COLO668 (cell line): Measurements from ENCODE around the gene BCAR1.
"Not testable (repeated sequence)": the region's sequence is repeated elsewhere in the genome, so short reads cannot be mapped to it uniquely, and the experiment has no call there.

Source experiments
- DNase-seq: peaks from one replicate; lab custom pipeline; 2025; ENCODE audit not compliant: unreplicated experiment; lab: John Stamatoyannopoulos, UW

The BCAR1 gene

GRCh38 chr16:75272097-75272551 is 20.7 kb upstream of the BCAR1 start:
- DNase-seq: no peak

- no peak for DNase-seq
Observed at GRCh38 chr16:75271441-75272096, 20.1 kb upstream of the BCAR1 start.

- not testable (repeated sequence) for DNase-seq
Observed at GRCh38 chr16:75269358-75269757, 17.9 kb upstream of the BCAR1 start.

GRCh38 chr16:75267631-75268264 is 16.3 kb upstream of the BCAR1 start:
- DNase-seq: peak; percentile 90

- peak; percentile 19 for DNase-seq
Observed at GRCh38 chr16:75266738-75267630, 15.6 kb upstream of the BCAR1 start.

- peak; percentile 75 for DNase-seq
Observed at GRCh38 chr16:75265911-75266701, 14.7 kb upstream of the BCAR1 start.

GRCh38 chr16:75264999-75265910 is 13.8 kb upstream of the BCAR1 start:
- peak; percentile 49 for DNase-seq

- DNase-seq: peak; percentile 44
Observed at GRCh38 chr16:75264457-75264998, 13.1 kb upstream of the BCAR1 start.

GRCh38 chr16:75263963-75264445 is 12.6 kb upstream of the BCAR1 start:
- DNase-seq: peak; percentile 14

- no peak for DNase-seq
Observed at GRCh38 chr16:75263291-75263962, 12.0 kb upstream of the BCAR1 start.

GRCh38 chr16:75262800-75263127 is 11.3 kb upstream of the BCAR1 start:
- no peak for DNase-seq

- DNase-seq: peak; percentile 6
Observed at GRCh38 chr16:75262104-75262799, 10.8 kb upstream of the BCAR1 start.

- no peak for DNase-seq
Observed at GRCh38 chr16:75261590-75262078, 10.2 kb upstream of the BCAR1 start.

- DNase-seq: no peak
Observed at GRCh38 chr16:75260851-75261589, 9.6 kb upstream of the BCAR1 start.

GRCh38 chr16:75258807-75259141 is 7.3 kb upstream of the BCAR1 start:
- no peak for DNase-seq

GRCh38 chr16:75257886-75258806 is 6.7 kb upstream of the BCAR1 start:
- DNase-seq: no peak
